ENCODE data around the gene SRP9.
"Not testable (repeated sequence)": the region's sequence is repeated elsewhere in the genome, so short reads cannot be mapped to it uniquely, and the experiment has no call there.

Gene SRP9

DNA sequence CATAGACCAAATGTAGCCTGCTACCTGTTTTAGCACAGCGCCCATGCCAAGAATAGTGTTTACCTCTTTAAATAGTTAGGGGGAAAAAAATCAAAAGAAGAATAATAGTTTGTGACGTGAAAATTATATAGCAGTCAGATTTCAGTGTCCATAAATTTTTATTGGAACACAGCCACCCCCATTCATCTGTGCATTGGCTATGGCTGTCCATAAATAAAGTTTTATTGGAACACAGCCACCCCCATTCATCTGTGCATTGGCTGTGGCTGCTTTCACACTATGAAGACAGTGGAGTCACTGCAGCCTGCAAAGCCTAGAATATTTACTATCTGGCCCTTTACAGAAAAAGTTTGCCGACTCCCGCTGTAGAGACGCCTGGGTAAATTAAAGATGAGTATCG, 53.2 kb downstream of the SRP9 start:
- no peak overlapping the region for H3K27ac ChIP-seq (ENCODE audit: low read depth, low read length)
- H2AK5ac ChIP-seq (ENCODE audit: low read length), result no peak overlapping the region
- peaks cover 4% of the 10 kb centered on the region for H3K36me3 ChIP-seq (ENCODE audit: control insufficient read depth, insufficient read depth, low read length)
- H3K4me2 ChIP-seq (ENCODE audit: low read length), result no peak overlapping the region
- no peak overlapping the region for H3K4me3 ChIP-seq (ENCODE audit: low read length)
- H3K23ac ChIP-seq (ENCODE audit: low read length), result no peak overlapping the region
- no peak overlapping the region for H3K56ac ChIP-seq (ENCODE audit: low read length)
- no CpG with 5 or more reads among the region's 6 CpGs for whole genome bisulfite sequencing (ENCODE audit: extremely low coverage, insufficient coverage, low lambda C conversion rate)
- H4K5ac ChIP-seq (ENCODE audit: low read length), result no peak overlapping the region
- H3K4ac ChIP-seq (ENCODE audit: low read depth, low read length), result no peak overlapping the region
- H4K8ac ChIP-seq (ENCODE audit: low read depth, low read length), result no peak overlapping the region
- H2BK120ac ChIP-seq (ENCODE audit: low read depth, low read length), result no peak overlapping the region
- peaks cover 5% of the 10 kb centered on the region for H3K79me1 ChIP-seq (ENCODE audit: low read length)
- no peak for DNase-seq
- peaks cover 6% of the 10 kb centered on the region for H3K79me2 ChIP-seq (ENCODE audit: control insufficient read depth, insufficient read depth, low read length)
- peaks cover 1% of the 10 kb centered on the region for H3K4me1 ChIP-seq (ENCODE audit: control insufficient read depth, low read depth, low read length)
- no peaks in the 10 kb centered on the region for H3K27me3 ChIP-seq (ENCODE audit: insufficient read depth, low read length, poor library complexity)
- H3K18ac ChIP-seq (ENCODE audit: low read length), result no peak overlapping the region
- H2BK5ac ChIP-seq (ENCODE audit: low read length), result no peak overlapping the region
- H3K9ac ChIP-seq (ENCODE audit: low read length), result no peak overlapping the region
- H2BK15ac ChIP-seq (replicated peaks; ENCODE audit: low read depth), result no peak overlapping the region

DNA sequence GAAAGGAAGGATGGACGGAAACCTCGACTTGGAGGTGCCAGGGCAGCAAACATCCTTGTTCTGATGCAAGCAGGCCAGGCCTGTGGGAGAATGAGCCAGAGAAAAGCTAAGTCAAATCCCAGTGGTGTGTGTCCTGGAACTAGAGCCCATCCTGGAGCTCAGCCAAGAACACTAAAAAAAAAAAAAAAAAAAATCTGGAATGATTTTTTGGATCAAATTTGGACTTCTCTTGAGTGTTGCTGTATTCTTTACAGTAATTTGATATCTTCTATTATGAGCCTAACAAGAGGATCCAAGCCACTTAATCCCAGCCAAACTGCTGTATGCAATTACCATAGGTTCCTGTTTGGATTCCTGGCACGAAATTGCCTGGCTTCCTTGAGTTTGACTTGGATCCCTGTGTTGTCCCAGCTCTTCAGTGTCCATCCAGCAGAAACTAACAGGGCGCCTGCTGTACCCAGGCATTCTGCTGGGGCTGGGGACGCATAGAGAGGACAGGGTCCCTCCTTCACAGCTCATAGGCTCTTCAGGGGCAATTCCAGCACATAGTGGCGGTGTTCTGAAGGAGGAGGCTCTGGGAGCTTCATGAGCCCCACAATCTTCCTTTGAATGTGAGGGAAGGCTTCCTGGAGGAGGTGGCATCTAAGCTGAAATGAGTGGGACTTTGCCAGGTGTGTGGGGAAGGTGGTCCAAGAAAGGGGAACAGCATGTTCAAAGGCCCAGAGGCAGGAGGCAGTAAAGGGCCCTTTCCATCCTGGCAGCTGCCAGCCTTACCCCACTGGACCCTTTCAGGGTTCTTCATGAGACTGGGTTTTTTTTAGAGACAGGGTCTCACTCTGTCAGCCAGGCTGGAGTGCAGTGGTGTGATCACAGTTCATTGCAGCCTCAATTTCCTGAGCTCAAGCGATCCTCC, 57.0 kb downstream of the SRP9 start:
- Histone ChIP-seq H2AK5ac (ENCODE audit: low read length) (no peak overlapping the region), H3K79me1 (ENCODE audit: low read length) (no peaks in the 10 kb centered on the region), H3K36me3 (ENCODE audit: control insufficient read depth, insufficient read depth, low read length) (peaks cover 9% of the 10 kb centered on the region), H2BK5ac (ENCODE audit: low read length) (no peak overlapping the region), H4K8ac (ENCODE audit: low read depth, low read length) (no peak overlapping the region), H3K56ac (ENCODE audit: low read length) (no peak overlapping the region), H3K4me1 (ENCODE audit: control insufficient read depth, low read depth, low read length) (no peaks in the 10 kb centered on the region), H3K4me2 (ENCODE audit: low read length) (no peak overlapping the region), H3K27ac (ENCODE audit: low read depth, low read length) (no peak overlapping the region), H3K27me3 (ENCODE audit: insufficient read depth, low read length, poor library complexity) (no peaks in the 10 kb centered on the region), H3K18ac (ENCODE audit: low read length) (no peak overlapping the region), H3K9ac (ENCODE audit: low read length) (no peak overlapping the region), H3K4ac (ENCODE audit: low read depth, low read length) (no peak overlapping the region), H3K79me2 (ENCODE audit: control insufficient read depth, insufficient read depth, low read length) (no peaks in the 10 kb centered on the region), H3K4me3 (ENCODE audit: low read length) (no peak overlapping the region), H3K23ac (ENCODE audit: low read length) (no peak overlapping the region), H2BK15ac (replicated peaks; ENCODE audit: low read depth) (no peak overlapping the region), H2BK120ac (ENCODE audit: low read depth, low read length) (no peak overlapping the region), H4K5ac (ENCODE audit: low read length) (no peak overlapping the region)
- no CpG with 5 or more reads among the region's 7 CpGs for WGBS (ENCODE audit: extremely low coverage, insufficient coverage, low lambda C conversion rate)
- DNase-seq, result no peak

DNA sequence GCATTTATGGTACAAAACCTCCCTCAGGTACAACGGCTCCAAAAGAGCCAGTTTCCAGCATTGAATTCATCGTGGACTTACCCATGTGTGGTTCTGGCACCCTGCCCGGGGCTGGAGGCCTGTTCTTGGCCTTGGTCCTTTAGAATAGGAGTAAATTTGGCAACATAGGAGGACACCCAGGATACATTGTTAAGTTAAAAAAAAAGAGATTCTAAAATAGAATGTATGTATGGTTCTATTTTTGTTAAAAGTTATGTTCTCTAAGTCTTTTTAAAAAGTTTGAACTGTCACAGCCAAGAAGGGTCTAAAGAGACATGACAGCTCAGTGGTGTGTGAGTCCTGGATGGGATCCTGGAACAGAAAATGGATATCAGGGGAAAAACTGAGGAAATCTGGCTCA, 58.2 kb downstream of the SRP9 start:
- Histone ChIP-seq H2BK15ac (replicated peaks; ENCODE audit: low read depth) (no peak overlapping the region), H3K9ac (ENCODE audit: low read length) (no peak overlapping the region), H3K27ac (ENCODE audit: low read depth, low read length) (no peak overlapping the region), H3K18ac (ENCODE audit: low read length) (no peak overlapping the region), H3K79me2 (ENCODE audit: control insufficient read depth, insufficient read depth, low read length) (no peaks in the 10 kb centered on the region), H3K36me3 (ENCODE audit: control insufficient read depth, insufficient read depth, low read length) (peaks cover 13% of the 10 kb centered on the region), H3K4me2 (ENCODE audit: low read length) (no peak overlapping the region), H4K5ac (ENCODE audit: low read length) (no peak overlapping the region), H2BK120ac (ENCODE audit: low read depth, low read length) (no peak overlapping the region), H3K79me1 (ENCODE audit: low read length) (no peaks in the 10 kb centered on the region), H3K4me3 (ENCODE audit: low read length) (no peak overlapping the region), H3K27me3 (ENCODE audit: insufficient read depth, low read length, poor library complexity) (no peaks in the 10 kb centered on the region), H3K4ac (ENCODE audit: low read depth, low read length) (no peak overlapping the region), H4K8ac (ENCODE audit: low read depth, low read length) (no peak overlapping the region), H3K23ac (ENCODE audit: low read length) (no peak overlapping the region), H2AK5ac (ENCODE audit: low read length) (no peak overlapping the region), H3K56ac (ENCODE audit: low read length) (no peak overlapping the region), H3K4me1 (ENCODE audit: control insufficient read depth, low read depth, low read length) (no peaks in the 10 kb centered on the region), H2BK5ac (ENCODE audit: low read length) (no peak overlapping the region)
- no CpG with 5 or more reads among the region's 3 CpGs for WGBS (ENCODE audit: extremely low coverage, insufficient coverage, low lambda C conversion rate)
- no peak for DNase-seq

DNA sequence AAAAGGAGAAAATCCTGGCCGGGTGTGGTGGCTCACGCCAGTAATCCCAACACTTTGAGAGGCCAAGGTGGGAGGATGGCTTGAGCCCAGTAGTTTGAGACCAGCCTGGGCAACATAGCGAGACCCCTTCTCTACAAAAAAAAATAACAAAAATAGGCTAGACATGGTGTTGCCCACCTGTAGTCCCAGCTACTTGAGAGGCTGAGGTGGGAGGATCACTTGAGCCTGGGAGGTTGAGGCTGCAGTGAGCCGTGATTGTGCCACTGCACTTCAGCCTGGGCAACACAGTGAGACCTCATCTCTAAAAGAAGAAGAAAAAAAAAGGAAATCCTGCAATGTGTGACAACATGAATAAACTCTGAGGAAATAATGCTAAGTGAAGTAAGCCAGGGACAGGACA, 58.7 kb downstream of the SRP9 start:
- not testable (repeated sequence) for H3K79me2 ChIP-seq (ENCODE audit: control insufficient read depth, insufficient read depth, low read length); H3K27ac ChIP-seq (ENCODE audit: low read depth, low read length); H3K4me2 ChIP-seq (ENCODE audit: low read length); H2BK120ac ChIP-seq (ENCODE audit: low read depth, low read length); H3K18ac ChIP-seq (ENCODE audit: low read length); H2BK5ac ChIP-seq (ENCODE audit: low read length); H3K56ac ChIP-seq (ENCODE audit: low read length); H3K23ac ChIP-seq (ENCODE audit: low read length); DNase-seq; H3K27me3 ChIP-seq (ENCODE audit: insufficient read depth, low read length, poor library complexity); H3K4me1 ChIP-seq (ENCODE audit: control insufficient read depth, low read depth, low read length); H3K9ac ChIP-seq (ENCODE audit: low read length); H3K79me1 ChIP-seq (ENCODE audit: low read length); H2AK5ac ChIP-seq (ENCODE audit: low read length); H3K4ac ChIP-seq (ENCODE audit: low read depth, low read length); H4K5ac ChIP-seq (ENCODE audit: low read length); H2BK15ac ChIP-seq (replicated peaks; ENCODE audit: low read depth); H3K4me3 ChIP-seq (ENCODE audit: low read length); H4K8ac ChIP-seq (ENCODE audit: low read depth, low read length)
- WGBS (ENCODE audit: extremely low coverage, insufficient coverage, low lambda C conversion rate), result no CpG with 5 or more reads among the region's 4 CpGs
- H3K36me3 ChIP-seq (ENCODE audit: control insufficient read depth, insufficient read depth, low read length), result peaks cover 14% of the 10 kb centered on the region

DNA sequence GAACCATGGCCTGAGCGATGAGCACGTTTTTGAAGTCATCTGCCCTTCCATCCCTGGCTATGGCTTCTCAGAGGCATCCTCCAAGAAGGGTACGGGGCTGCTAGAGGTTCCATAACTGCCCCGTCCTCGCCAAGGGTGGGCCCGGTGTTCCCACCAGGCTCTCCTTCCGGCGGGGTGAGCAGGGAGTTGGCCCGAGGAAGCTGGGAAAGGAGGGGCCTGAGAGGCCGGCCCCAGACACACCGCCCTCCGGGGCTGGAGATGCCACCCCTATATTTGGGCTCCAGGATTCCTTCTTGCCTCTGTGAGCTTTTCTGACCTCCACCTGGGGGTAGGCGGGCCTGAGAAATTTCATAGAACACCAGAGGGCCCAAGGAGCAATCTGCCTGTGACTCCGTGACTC, 61.2 kb downstream of the SRP9 start:
- H2BK5ac ChIP-seq (ENCODE audit: low read length), result no peak overlapping the region
- H3K79me1 ChIP-seq (ENCODE audit: low read length), result no peaks in the 10 kb centered on the region
- no peak overlapping the region for H3K4ac ChIP-seq (ENCODE audit: low read depth, low read length)
- no peak overlapping the region for H3K9ac ChIP-seq (ENCODE audit: low read length)
- H2BK120ac ChIP-seq (ENCODE audit: low read depth, low read length), result no peak overlapping the region
- no peaks in the 10 kb centered on the region for H3K27me3 ChIP-seq (ENCODE audit: insufficient read depth, low read length, poor library complexity)
- no peak overlapping the region for H3K4me3 ChIP-seq (ENCODE audit: low read length)
- no CpG with 5 or more reads among the region's 14 CpGs for WGBS (ENCODE audit: extremely low coverage, insufficient coverage, low lambda C conversion rate)
- H3K27ac ChIP-seq (ENCODE audit: low read depth, low read length), result no peak overlapping the region
- H3K36me3 ChIP-seq (ENCODE audit: control insufficient read depth, insufficient read depth, low read length), result peaks cover 10% of the 10 kb centered on the region
- H3K79me2 ChIP-seq (ENCODE audit: control insufficient read depth, insufficient read depth, low read length), result no peaks in the 10 kb centered on the region
- H3K4me2 ChIP-seq (ENCODE audit: low read length), result no peak overlapping the region
- H4K5ac ChIP-seq (ENCODE audit: low read length), result no peak overlapping the region
- no peak overlapping the region for H4K8ac ChIP-seq (ENCODE audit: low read depth, low read length)
- H3K56ac ChIP-seq (ENCODE audit: low read length), result no peak overlapping the region
- no peak overlapping the region for H2AK5ac ChIP-seq (ENCODE audit: low read length)
- H3K18ac ChIP-seq (ENCODE audit: low read length), result no peak overlapping the region
- no peak overlapping the region for H2BK15ac ChIP-seq (replicated peaks; ENCODE audit: low read depth)
- no peak for DNase-seq
- H3K4me1 ChIP-seq (ENCODE audit: control insufficient read depth, low read depth, low read length), result no peaks in the 10 kb centered on the region
- H3K23ac ChIP-seq (ENCODE audit: low read length), result no peak overlapping the region
